TTC549 (cell line): ENCODE measurements around the gene HSPB8.
"Not testable (repeated sequence)": the region's sequence is repeated elsewhere in the genome, so short reads cannot be mapped to it uniquely, and the experiment has no call there.

ENCODE experiments used
- FAIRE-seq: peaks from 2 replicates; lab custom pipeline; 2012; peaks lifted over from hg19 to GRCh38; lab: Jason Lieb, UNC

The HSPB8 gene

GRCh38 chr12:119206348-119207062, 27.8 kb downstream of the HSPB8 start:
- no peak for FAIRE-seq

- FAIRE-seq = no peak
Observed at GRCh38 chr12:119207063-119207560, 28.4 kb downstream of the HSPB8 start.

- no peak for FAIRE-seq
Observed at GRCh38 chr12:119208626-119209061, 29.9 kb downstream of the HSPB8 start.

- FAIRE-seq = no peak
Observed at GRCh38 chr12:119211884-119212283, 33.2 kb downstream of the HSPB8 start.

- no peak for FAIRE-seq
Observed at GRCh38 chr12:119216084-119216483, 37.4 kb downstream of the HSPB8 start.

GRCh38 chr12:119218875-119219274, 40.1 kb downstream of the HSPB8 start:
- not testable (repeated sequence) for FAIRE-seq

- no peak for FAIRE-seq
Observed at GRCh38 chr12:119222222-119222951, 43.7 kb downstream of the HSPB8 start.

GRCh38 chr12:119225454-119225853, 46.7 kb downstream of the HSPB8 start:
- no peak for FAIRE-seq

GRCh38 chr12:119227292-119227691, 48.6 kb downstream of the HSPB8 start:
- no peak for FAIRE-seq

GRCh38 chr12:119229205-119229604, 50.5 kb downstream of the HSPB8 start:
- FAIRE-seq = no peak

- no peak for FAIRE-seq
Observed at GRCh38 chr12:119229837-119230236, 51.1 kb downstream of the HSPB8 start.

GRCh38 chr12:119230807-119231206, 52.1 kb downstream of the HSPB8 start:
- no peak for FAIRE-seq

- no peak for FAIRE-seq
Observed at GRCh38 chr12:119231774-119232173, 53.0 kb downstream of the HSPB8 start.

GRCh38 chr12:119235197-119235751, 56.5 kb downstream of the HSPB8 start:
- no peak for FAIRE-seq

- FAIRE-seq = no peak
Observed at GRCh38 chr12:119236372-119236771, 57.6 kb downstream of the HSPB8 start.

- FAIRE-seq = no peak
Observed at GRCh38 chr12:119239040-119239439, 60.3 kb downstream of the HSPB8 start.

- no peak for FAIRE-seq
Observed at GRCh38 chr12:119241049-119241448, 62.3 kb downstream of the HSPB8 start.

- FAIRE-seq = no peak
Observed at GRCh38 chr12:119241580-119242169, 62.9 kb downstream of the HSPB8 start.
